Mesothelial cell of epicardium (in vitro differentiated cells): Measurements from ENCODE around the gene RNF225. TPM values are rescaled to one million over a fixed set of nuclear protein-coding genes. Genes with fewer than 3 reads are reported as not detected.

Source experiments
- DNase-seq, 2 experiments: peaks; one replicate each; pipeline ENCODE4 v3.0.0; 2021; ENCODE audit warnings: low spot score in 2 of 2; ENCODE audit not compliant: unreplicated experiment in 2 of 2
- H3K27ac Mint-ChIP-seq: 2 replicates; pipeline ENCODE4 v1.8.0; 2021; ENCODE audit warnings: mixed read lengths
- H3K27me3 Mint-ChIP-seq: 2 replicates; pipeline ENCODE4 v1.8.0; 2021; ENCODE audit warnings: low read depth, mixed read lengths
- H3K36me3 Mint-ChIP-seq: 2 replicates; pipeline ENCODE4 v1.8.0; 2021; ENCODE audit warnings: mixed read lengths
- H3K4me1 Mint-ChIP-seq: 2 replicates; pipeline ENCODE4 v1.8.0; 2021; ENCODE audit warnings: mixed read lengths
- H3K4me3 Mint-ChIP-seq: 2 replicates; pipeline ENCODE4 v1.8.0; 2021; ENCODE audit warnings: mild to moderate bottlenecking, moderate library complexity, mixed read lengths
- H3K9me3 Mint-ChIP-seq: 2 replicates; pipeline ENCODE4 v1.8.0; 2021; ENCODE audit warnings: mixed read lengths
- CTCF ChIP-seq: fragments of 200-600 bp; sonication (generic); IDR thresholded peaks from one replicate; pipeline ENCODE4 v1.5.0; 2021; ENCODE audit warnings: antibody characterized with exemption; ENCODE audit not compliant: unreplicated experiment
- total RNA-seq: library from RNA; stranded (reverse); gene quantifications from 3 replicates; pipeline ENCODE4 v1.2.1, GENCODE V29; 2021

RNF225 gene
- total RNA-seq, 1 donor from 2014 or later, result 0.83 TPM

GRCh38 chr19:58354478-58355030 is 40.9 kb upstream of the RNF225 start:
- Mint-ChIP-seq H3K9me3 (no peaks in the 10 kb centered on the region), H3K4me1 (no peaks in the 10 kb centered on the region), H3K27me3 (no peaks in the 10 kb centered on the region), H3K4me3 (no peak overlapping the region), H3K36me3 (peaks cover 2% of the 10 kb centered on the region), H3K27ac (no peak overlapping the region)
- no peak for DNase-seq
- no peak for TF ChIP-seq CTCF

- Mint-ChIP-seq H3K4me1 (no peaks in the 10 kb centered on the region), H3K27me3 (no peaks in the 10 kb centered on the region), H3K4me3 (no peak overlapping the region), H3K36me3 (no peaks in the 10 kb centered on the region), H3K9me3 (no peaks in the 10 kb centered on the region), H3K27ac (no peak overlapping the region)
- no peak for DNase-seq
- no peak for TF ChIP-seq CTCF
These were observed 40.1 kb upstream of the RNF225 start for GRCh38 chr19:58355215-58355796.

- Mint-ChIP-seq H3K4me1 (no peaks in the 10 kb centered on the region), H3K9me3 (no peaks in the 10 kb centered on the region), H3K36me3 (no peaks in the 10 kb centered on the region), H3K27ac (no peak overlapping the region), H3K4me3 (no peak overlapping the region), H3K27me3 (no peaks in the 10 kb centered on the region)
- no peak for DNase-seq
- TF ChIP-seq CTCF, result no peak
These were observed 39.3 kb upstream of the RNF225 start for GRCh38 chr19:58355908-58356765.

- Mint-ChIP-seq H3K27ac (no peak overlapping the region), H3K36me3 (no peaks in the 10 kb centered on the region), H3K9me3 (no peaks in the 10 kb centered on the region), H3K4me3 (no peak overlapping the region), H3K4me1 (peaks cover 6% of the 10 kb centered on the region), H3K27me3 (no peaks in the 10 kb centered on the region)
- no peak for TF ChIP-seq CTCF
- no peak for DNase-seq
These were observed 38.5 kb upstream of the RNF225 start for GRCh38 chr19:58356766-58357480.

- H3K36me3 Mint-ChIP-seq, result no peaks in the 10 kb centered on the region
- no peak overlapping the region for H3K4me3 Mint-ChIP-seq
- no peak for TF ChIP-seq CTCF
- peaks cover 10% of the 10 kb centered on the region for H3K4me1 Mint-ChIP-seq
- H3K27ac Mint-ChIP-seq, result no peak overlapping the region
- no peaks in the 10 kb centered on the region for H3K9me3 Mint-ChIP-seq
- DNase-seq, result no peak
- H3K27me3 Mint-ChIP-seq, result no peaks in the 10 kb centered on the region
These were observed 37.8 kb upstream of the RNF225 start for GRCh38 chr19:58357481-58358145.
